Ishikawa (cell line): ENCODE data around the gene FAM222A.

Experiments used
- CEBPB ChIP-seq: IDR thresholded peaks from 2 replicates; pipeline ENCODE4 v1.6.1; 2012
- CREB1 ChIP-seq: IDR thresholded peaks from 2 replicates; pipeline ENCODE4 v1.6.1; 2012; ENCODE audit warnings: low read depth
- EP300 ChIP-seq: IDR thresholded peaks from 2 replicates; pipeline ENCODE4 v1.6.1; 2012; ENCODE audit warnings: borderline replicate concordance
- FOXM1 ChIP-seq: IDR thresholded peaks from 2 replicates; pipeline ENCODE4 v1.6.1; 2012; ENCODE audit warnings: low read depth, borderline replicate concordance
- NFIC ChIP-seq: IDR thresholded peaks from 2 replicates; pipeline ENCODE4 v1.6.1; 2012
- RAD21 ChIP-seq: IDR thresholded peaks from 2 replicates; pipeline ENCODE4 v1.6.1; 2012; ENCODE audit warnings: low read depth
- TAF1 ChIP-seq: IDR thresholded peaks from 2 replicates; pipeline ENCODE4 v1.6.1; 2012; ENCODE audit warnings: low read depth, mild to moderate bottlenecking
- TCF12 ChIP-seq: IDR thresholded peaks from 2 replicates; pipeline ENCODE4 v1.6.1; 2012; ENCODE audit warnings: low read depth
- TEAD4 ChIP-seq: IDR thresholded peaks from 2 replicates; pipeline ENCODE4 v1.6.1; 2012
- YY1 ChIP-seq: IDR thresholded peaks from 2 replicates; pipeline ENCODE4 v1.6.1; 2012; ENCODE audit warnings: low read depth
- ZBTB7A ChIP-seq: IDR thresholded peaks from 2 replicates; pipeline ENCODE4 v1.6.1; 2012; ENCODE audit warnings: low read depth
- TF ChIP-seq, protein P1 (sequence below): IDR thresholded peaks from 2 replicates; pipeline ENCODE4 v1.6.1; 2012; ENCODE audit warnings: low read depth, mild to moderate bottlenecking
- TF ChIP-seq, protein P2 (sequence below): IDR thresholded peaks from 2 replicates; pipeline ENCODE4 v1.6.1; 2012

DNA sequence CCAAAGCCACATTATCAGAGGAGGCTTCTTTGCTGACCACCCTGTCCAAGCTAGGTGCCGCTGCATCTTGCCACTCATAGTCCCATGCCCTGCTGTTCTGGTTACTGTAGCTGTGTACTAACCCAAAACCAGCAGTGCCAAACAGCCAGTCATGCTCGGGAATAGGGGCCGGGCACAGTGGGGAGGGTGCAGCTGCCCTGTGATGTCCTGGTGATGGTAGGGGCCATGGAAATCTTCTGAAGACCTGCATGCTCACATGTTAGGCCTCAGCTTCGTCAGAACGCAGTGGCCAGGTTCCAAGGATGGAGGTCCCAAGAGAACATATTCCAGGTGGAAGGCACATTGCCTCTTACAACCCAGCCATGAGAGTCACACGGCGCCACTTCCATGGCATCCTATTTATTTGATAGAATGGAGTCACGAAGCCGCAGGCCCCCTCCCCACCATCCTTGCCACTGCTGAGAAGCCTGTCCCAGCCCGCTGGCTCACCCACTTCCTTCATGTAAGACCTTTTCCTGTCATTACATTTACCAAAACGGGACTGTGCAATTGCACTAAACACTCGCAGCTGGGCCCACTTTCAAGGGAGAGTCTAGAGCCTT is 48.5 kb downstream of the FAM222A start:
- TF ChIP-seq, protein P1, sequence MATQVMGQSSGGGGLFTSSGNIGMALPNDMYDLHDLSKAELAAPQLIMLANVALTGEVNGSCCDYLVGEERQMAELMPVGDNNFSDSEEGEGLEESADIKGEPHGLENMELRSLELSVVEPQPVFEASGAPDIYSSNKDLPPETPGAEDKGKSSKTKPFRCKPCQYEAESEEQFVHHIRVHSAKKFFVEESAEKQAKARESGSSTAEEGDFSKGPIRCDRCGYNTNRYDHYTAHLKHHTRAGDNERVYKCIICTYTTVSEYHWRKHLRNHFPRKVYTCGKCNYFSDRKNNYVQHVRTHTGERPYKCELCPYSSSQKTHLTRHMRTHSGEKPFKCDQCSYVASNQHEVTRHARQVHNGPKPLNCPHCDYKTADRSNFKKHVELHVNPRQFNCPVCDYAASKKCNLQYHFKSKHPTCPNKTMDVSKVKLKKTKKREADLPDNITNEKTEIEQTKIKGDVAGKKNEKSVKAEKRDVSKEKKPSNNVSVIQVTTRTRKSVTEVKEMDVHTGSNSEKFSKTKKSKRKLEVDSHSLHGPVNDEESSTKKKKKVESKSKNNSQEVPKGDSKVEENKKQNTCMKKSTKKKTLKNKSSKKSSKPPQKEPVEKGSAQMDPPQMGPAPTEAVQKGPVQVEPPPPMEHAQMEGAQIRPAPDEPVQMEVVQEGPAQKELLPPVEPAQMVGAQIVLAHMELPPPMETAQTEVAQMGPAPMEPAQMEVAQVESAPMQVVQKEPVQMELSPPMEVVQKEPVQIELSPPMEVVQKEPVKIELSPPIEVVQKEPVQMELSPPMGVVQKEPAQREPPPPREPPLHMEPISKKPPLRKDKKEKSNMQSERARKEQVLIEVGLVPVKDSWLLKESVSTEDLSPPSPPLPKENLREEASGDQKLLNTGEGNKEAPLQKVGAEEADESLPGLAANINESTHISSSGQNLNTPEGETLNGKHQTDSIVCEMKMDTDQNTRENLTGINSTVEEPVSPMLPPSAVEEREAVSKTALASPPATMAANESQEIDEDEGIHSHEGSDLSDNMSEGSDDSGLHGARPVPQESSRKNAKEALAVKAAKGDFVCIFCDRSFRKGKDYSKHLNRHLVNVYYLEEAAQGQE, result no peak
- TF ChIP-seq TAF1, result no peak
- TF ChIP-seq TEAD4, result no peak
- no peak for TF ChIP-seq CEBPB
- no peak for TF ChIP-seq EP300
- no peak for TF ChIP-seq YY1
- TF ChIP-seq, protein P2, sequence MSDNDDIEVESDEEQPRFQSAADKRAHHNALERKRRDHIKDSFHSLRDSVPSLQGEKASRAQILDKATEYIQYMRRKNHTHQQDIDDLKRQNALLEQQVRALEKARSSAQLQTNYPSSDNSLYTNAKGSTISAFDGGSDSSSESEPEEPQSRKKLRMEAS, result no peak
- no peak for TF ChIP-seq NFIC
- TF ChIP-seq RAD21, result no peak
- no peak for TF ChIP-seq CREB1
- TF ChIP-seq TCF12, result no peak
- TF ChIP-seq ZBTB7A, result no peak
- TF ChIP-seq FOXM1, result no peak
